ENCODE data around the gene NEAT1.

- TF ChIP-seq, protein P1, sequence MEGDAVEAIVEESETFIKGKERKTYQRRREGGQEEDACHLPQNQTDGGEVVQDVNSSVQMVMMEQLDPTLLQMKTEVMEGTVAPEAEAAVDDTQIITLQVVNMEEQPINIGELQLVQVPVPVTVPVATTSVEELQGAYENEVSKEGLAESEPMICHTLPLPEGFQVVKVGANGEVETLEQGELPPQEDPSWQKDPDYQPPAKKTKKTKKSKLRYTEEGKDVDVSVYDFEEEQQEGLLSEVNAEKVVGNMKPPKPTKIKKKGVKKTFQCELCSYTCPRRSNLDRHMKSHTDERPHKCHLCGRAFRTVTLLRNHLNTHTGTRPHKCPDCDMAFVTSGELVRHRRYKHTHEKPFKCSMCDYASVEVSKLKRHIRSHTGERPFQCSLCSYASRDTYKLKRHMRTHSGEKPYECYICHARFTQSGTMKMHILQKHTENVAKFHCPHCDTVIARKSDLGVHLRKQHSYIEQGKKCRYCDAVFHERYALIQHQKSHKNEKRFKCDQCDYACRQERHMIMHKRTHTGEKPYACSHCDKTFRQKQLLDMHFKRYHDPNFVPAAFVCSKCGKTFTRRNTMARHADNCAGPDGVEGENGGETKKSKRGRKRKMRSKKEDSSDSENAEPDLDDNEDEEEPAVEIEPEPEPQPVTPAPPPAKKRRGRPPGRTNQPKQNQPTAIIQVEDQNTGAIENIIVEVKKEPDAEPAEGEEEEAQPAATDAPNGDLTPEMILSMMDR (conservative IDR thresholded peaks at IDR 0.05), result no peak
- TF ChIP-seq EZH2 (IDR thresholded peaks at IDR 0.05; ENCODE audit: low read depth), result no peak
Measured at GRCh38 chr11:65454311-65454695, 31.7 kb downstream of the NEAT1 start.
